Measurements from ENCODE around the gene MYRIP. TPM values are rescaled to one million over a fixed set of nuclear protein-coding genes. Genes with fewer than 3 reads are reported as not detected.
A peak's percentile ranks its signal among the peaks of the same experiment; 100 is the strongest.

MYRIP gene
- total and polyA plus RNA-seq, 11 donors = 0.42 to 2.2 (median 0.90) TPM

DNA sequence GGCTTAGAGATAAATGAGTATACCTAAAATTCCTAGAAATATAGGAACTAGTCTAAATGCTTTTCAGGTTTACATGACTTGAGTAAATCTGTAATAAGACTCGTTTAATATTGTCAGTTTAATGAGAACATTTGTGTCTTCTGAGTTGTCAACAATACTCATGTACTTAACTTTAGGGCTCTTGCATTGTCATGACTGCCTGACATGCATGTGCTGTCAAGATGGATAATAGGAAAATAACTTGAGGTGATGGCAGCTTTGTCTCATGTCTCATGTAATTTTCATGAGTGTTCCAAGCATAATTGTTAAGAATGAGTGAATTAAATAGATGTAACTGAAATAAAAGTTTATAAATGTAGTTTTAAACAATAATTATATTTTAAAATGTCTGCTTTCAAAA, 455.0 kb downstream of the MYRIP start:
- 78 to 93% (median 88%) methylated on average over 1 of the region's 1 CpG for WGBS, 4 donors
- intact Hi-C loops (cut with DNase I) = no loop called here
- Histone ChIP-seq H3K27me3 (no peaks in the 10 kb centered on the region), H3K4me1 (peaks cover 0 to 15% (median 4%) of the 10 kb centered on the region in 12 donors), H3K4me3 (no peak overlapping the region), H3K27ac (no peak overlapping the region), H3K36me3 (no peaks in the 10 kb centered on the region), H3K9me3 (no peaks in the 10 kb centered on the region)
- TF ChIP-seq, protein P1, sequence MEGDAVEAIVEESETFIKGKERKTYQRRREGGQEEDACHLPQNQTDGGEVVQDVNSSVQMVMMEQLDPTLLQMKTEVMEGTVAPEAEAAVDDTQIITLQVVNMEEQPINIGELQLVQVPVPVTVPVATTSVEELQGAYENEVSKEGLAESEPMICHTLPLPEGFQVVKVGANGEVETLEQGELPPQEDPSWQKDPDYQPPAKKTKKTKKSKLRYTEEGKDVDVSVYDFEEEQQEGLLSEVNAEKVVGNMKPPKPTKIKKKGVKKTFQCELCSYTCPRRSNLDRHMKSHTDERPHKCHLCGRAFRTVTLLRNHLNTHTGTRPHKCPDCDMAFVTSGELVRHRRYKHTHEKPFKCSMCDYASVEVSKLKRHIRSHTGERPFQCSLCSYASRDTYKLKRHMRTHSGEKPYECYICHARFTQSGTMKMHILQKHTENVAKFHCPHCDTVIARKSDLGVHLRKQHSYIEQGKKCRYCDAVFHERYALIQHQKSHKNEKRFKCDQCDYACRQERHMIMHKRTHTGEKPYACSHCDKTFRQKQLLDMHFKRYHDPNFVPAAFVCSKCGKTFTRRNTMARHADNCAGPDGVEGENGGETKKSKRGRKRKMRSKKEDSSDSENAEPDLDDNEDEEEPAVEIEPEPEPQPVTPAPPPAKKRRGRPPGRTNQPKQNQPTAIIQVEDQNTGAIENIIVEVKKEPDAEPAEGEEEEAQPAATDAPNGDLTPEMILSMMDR (IDR thresholded peaks at IDR 0.05) = no peak
- no peak for TF ChIP-seq POLR2A (IDR thresholded peaks at IDR 0.05)
- DNase-seq (no peak), ATAC-seq (no peak)

GRCh38 chr3:40265181-40265580, 455.8 kb downstream of the MYRIP start:
- Histone ChIP-seq H3K9me3 (peaks cover 0 to 2% (median 0%) of the 10 kb centered on the region in 12 donors), H3K4me1 (peaks cover 0 to 15% (median 2%) of the 10 kb centered on the region in 12 donors), H3K36me3 (no peaks in the 10 kb centered on the region), H3K4me3 (no peak overlapping the region), H3K27me3 (no peaks in the 10 kb centered on the region), H3K27ac (no peak overlapping the region)
- no peak for ATAC-seq
- no peak for DNase-seq
- intact Hi-C loops (cut with DNase I) = no loop called here
- TF ChIP-seq POLR2A (IDR thresholded peaks at IDR 0.05) = no peak
- TF ChIP-seq, protein P1 (IDR thresholded peaks at IDR 0.05) = no peak

DNA sequence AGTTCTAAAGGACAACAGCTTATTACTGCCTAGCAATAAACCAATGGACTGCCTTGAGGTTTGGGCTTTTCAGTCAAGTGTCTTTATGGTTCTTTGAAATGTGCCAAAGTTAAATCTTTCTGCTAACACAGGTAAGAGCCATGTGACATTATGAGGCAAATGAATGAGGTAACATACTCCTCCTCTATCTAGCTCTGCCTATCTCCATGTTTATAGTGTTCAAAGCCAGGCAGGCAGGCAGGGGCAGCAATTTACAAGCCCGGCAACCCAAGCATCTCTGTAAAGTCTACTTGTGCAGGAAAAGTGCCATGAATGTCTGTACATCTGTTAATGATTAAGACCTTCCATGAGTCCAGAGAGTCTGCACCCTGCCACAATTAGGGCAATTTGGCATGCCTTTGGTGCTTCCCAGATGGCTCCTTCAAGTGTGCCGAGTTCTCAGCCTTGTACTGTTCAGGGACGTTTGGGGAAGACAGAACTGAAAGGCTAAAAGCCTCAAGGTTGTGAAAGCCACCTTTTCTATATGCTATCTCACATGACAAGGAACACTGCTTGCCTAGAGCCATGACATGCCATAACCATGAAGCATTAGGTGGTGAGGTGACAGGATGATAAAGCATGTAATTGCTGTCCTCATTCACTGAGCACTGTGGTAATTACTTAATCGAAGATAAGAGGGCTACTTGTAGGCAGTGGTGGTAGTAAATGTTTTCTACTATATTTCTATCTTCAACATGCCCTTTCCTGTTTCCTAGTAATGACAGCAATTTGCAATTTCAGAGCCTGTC, 458.7 kb downstream of the MYRIP start:
- Histone ChIP-seq H3K4me3 (no peak overlapping the region), H3K27ac (no peak overlapping the region), H3K36me3 (no peaks in the 10 kb centered on the region), H3K9me3 (peaks cover 0 to 2% (median 0%) of the 10 kb centered on the region in 12 donors), H3K4me1 (peaks cover 0 to 15% (median 1%) of the 10 kb centered on the region in 12 donors), H3K27me3 (no peaks in the 10 kb centered on the region)
- intact Hi-C loops (cut with DNase I) = no loop called here
- TF ChIP-seq POLR2A (IDR thresholded peaks at IDR 0.05) = no peak
- TF ChIP-seq, protein P1 (IDR thresholded peaks at IDR 0.05) = no peak
- ATAC-seq (peak in 3 of 4 donors; percentile 58 to 75 (median 72)), DNase-seq (no peak)
- 38 to 57% (median 52%) methylated on average over 4 of the region's 4 CpGs for WGBS, 4 donors

DNA sequence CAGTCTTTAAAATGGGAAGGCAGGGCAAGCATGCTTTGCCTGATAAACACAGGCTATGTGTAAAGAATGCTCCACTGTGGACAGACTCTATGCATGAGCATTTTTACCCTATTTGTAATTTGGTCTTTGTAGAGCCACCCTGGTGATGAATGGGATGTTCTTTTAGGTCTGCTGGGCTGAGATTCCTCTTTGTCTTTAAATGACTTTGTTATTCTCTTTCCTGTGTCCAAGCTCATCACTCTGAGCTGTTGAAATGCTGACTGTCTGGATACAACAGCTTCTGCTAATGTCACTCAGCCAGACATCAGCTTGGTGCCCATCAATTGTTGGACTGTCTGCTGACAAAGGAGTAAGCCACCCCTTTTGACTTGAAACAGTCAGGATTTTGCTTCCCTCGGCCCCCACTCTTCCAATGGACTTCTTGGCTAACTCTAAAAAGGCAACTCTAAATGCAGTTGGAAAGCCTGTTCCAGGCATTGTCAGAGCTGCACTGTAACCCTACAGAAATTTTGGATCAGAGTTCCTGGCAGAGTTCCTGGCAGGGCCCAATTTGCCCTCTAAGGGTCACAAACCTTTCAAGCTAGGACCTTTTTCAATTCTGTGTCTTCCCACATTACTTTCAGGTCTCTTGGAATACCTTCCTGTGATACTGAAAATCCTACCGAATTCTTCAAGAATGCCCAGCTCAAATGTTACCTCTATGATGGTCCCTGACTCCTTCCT, 459.6 kb downstream of the MYRIP start:
- 84 to 97% (median 92%) methylated on average over 2 of the region's 2 CpGs for WGBS, 4 donors
- peaks cover 0 to 15% (median 1%) of the 10 kb centered on the region in 12 donors for H3K4me1 ChIP-seq
- no peak overlapping the region for H3K4me3 ChIP-seq
- peaks cover 0 to 2% (median 0%) of the 10 kb centered on the region in 12 donors for H3K9me3 ChIP-seq
- peak overlapping the region in 1 of 12 donors; percentile 1 for H3K27ac ChIP-seq
- no peaks in the 10 kb centered on the region for H3K36me3 ChIP-seq
- peak in 2 of 4 donors; percentile 12 to 45 for ATAC-seq
- no peaks in the 10 kb centered on the region for H3K27me3 ChIP-seq
- intact Hi-C loops (cut with DNase I) = no loop called here
- no peak for DNase-seq
- TF ChIP-seq, protein P1 (IDR thresholded peaks at IDR 0.05) = no peak
- TF ChIP-seq POLR2A (IDR thresholded peaks at IDR 0.05) = no peak
